HG03571 (cell line): ENCODE data around the gene OTULIN.

Source experiments
- ATAC-seq: cut with Tn5 transposase; IDR thresholded peaks from one replicate; pipeline ENCODE4 v1.9.1; 2021; ENCODE audit not compliant: unreplicated experiment

Gene OTULIN

DNA sequence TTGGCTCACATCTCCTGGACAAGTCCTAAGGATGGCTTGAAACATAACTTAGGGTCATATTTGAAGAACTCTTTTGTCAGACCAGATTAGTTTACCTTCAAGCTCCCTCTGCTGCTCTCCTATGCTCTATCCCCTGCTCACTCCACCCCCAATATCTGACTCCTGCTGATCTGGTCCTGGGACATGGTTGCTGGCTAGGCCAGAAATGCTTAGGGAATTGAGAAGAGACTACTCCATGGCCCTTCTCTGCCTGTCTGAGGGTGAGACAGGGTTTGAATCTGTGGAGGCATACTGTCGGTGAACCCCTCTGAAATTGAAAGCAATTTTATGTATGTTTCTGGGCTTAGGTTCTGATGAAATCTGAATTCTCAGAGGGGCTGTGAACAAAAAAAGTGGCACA, 3.3 kb downstream of the OTULIN start:
- no peak for ATAC-seq

DNA sequence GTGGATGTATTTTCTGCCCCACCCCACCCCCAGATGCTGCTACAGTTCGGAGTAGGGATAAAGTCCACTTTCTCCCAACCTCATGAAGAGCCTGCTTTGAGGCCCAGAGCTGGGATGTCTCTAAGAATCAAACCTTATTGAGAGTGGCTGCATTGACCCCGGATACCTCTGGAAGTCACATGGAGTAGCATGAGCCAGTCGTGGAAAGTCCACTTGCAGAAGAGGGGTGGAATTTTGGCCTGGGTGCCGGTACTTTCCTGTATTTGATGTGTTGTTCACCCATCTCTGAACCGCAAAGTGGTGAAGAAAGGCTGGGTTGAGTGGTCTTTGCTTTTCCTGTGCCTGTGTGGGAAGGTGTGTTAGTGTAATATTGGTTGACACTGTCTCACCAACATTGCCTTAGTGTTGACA, 3.7 kb downstream of the OTULIN start:
- ATAC-seq: no peak

DNA sequence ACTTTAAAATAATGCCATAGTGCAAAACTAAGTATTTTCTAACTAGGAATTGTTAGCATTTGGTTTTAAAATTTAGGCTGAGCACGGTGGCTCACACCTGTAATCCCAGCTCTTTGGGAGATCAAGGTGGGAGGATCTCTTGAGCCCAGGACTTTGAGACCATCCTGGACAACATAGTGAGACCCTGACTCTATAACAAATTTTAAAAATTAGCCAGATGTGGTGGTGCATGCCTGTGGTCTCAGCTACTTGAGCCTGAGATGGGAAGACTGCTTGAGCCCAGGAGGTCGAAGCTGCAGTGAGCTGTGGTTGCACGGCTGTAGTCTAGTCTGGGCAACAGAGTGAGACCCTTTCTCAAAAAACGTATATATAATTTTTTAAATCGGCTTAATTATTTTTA, 4.9 kb downstream of the OTULIN start:
- ATAC-seq: no peak

DNA sequence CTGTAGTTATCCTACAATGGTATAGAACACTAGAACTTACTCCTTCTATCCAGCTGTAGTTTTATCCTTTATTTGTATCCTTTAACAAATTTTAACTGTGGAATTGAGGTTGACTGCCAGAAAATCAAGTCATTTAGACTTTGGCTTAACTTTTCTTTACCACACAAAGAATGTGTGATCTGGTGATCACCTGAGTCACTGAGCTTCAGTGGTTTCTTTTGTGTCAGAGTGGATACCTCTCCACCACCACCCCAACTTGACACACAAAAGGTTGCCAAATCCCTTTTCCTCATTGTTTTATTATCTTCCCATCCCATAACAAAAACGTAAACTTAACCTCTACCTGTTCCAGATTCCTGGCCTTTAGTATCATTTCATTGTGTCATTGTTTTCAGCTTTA, 5.5 kb downstream of the OTULIN start:
- ATAC-seq: no peak

DNA sequence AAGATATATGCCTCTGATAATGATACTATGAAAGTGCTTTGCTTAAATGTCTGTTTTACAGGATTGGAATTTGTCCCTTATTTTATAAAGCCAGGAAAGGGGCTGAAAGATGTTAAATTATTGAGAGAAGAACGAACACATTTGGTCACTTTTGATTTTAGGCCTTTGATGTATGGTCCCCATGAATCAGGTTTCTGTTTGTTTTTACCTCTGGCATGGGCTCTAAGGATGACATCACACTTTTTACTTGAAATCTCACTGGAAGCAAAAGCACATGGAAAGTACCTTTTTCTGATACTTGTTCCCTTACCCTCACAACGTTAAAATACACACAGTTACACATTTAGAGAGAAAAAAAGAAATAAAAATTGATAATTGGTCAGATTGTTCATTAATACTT, 6.9 kb downstream of the OTULIN start:
- no peak for ATAC-seq

DNA sequence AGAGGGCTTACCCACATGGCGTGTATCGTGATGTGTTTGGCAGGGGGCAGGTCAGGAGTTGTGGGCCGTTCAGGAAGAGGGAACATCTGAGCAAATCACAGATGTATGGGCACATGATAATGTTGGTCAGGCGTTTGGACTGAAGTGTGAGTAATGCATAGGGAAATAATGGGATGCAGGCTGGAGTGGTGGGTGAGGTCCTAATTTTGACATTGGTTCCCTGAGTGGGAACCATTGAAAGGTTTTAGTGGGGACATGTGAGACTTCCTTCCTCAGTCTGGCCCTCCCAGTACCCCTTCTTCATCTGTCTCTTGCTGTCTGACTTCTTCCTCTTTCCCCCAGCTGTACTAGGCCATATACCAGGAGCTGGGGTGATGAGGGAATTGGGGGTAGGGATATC, 7.6 kb downstream of the OTULIN start:
- ATAC-seq: no peak

DNA sequence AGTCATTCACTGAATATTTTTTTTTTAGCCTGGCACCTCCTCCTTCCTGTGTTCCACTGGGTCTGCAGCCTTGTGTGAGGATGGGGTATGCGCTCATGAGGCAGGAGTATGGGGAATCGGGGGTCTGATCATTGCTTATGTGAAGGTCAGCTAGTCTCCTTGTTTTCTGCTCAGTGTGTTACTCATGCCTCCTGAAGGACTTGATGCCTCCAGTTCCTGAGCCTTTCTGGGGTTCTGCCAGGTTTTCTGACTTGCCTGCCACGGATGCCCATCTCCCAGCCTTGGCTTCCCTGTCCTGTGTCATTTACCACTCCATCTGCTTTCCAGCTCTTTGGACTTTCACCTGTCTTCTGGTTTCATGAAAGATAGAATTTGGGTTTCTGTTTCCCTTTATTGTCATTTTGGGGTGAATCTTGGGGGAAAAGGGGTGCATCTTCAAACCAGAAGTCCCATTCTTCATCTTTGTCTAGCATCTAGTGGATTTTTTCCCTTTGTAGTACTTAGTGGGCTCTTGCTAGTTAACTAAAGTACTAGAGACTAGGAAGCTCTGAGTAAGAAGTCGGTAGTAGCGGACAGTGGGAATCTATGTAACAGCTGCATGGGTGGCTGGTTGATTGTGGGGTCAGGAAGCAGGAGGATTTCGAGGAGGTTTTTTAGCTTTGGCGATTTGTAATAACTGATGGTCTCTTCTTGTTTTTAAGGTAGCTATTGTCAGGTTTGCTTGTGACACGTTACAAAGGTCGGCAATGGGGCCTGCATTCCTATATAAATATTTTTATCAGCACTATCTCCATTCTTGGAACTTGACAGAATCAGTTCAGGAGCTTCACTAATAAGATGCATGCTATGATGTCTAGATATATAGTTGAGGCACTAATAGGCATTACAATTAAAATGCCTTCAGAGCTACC, 8.2 kb downstream of the OTULIN start:
- no peak for ATAC-seq

DNA sequence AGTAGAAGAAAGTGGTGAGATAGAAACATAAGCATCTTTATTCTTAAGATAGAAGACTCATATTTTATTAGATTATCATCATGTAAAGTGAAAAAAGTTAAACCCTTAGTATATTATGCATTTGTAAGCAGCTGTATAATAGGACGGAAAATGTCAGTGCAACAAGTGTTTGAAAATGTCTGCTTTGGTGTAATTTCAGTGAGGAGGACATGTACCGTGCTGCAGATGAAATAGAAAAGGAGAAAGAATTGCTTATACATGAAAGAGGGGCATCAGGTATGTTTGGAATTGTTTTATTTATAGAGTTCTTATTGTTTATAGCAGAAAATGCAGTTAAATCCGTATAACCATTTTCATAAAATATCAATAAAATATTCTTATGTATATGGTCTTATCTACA, 8.9 kb downstream of the OTULIN start:
- no peak for ATAC-seq

DNA sequence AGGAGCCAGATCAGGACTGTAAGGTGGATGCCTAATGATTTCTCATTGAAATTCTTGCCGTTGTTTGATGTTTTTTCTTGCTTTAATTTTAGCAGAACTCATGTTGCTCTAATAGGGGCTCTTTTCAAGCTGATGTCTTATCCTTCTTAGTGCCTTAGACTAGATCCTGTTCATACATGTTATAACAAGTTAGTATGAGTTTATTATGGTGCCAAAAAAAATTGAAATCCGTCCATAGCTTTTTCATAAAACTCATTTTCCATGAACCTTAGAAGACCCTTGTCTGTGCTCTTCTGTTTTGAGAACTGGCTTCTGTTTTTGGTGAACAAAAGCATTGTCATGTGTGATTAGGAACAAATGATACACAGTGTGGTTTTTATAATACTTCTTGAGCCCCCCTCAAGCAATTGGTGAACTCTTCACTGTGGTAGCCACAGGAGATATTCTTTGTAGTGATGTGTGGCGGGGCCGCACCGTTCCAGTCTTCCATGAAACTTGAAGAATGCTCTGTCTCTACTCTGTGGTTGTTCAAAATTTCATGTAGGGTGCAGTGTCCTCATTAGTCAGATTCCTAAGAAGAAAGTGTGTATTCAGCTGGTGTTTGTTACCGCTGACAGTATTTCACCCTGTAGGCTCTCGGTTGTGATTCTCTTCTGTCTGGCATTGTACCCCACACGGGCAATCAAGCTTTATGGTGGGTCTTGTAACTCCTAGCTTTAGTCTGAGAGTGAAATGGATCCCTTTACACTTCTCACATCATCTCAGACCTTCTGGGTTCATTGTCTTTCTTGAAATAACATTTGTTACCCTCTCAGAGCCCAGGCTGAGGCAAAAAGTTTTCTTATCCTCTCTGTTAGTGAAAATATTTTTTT, 10.7 kb downstream of the OTULIN start:
- ATAC-seq: no peak

DNA sequence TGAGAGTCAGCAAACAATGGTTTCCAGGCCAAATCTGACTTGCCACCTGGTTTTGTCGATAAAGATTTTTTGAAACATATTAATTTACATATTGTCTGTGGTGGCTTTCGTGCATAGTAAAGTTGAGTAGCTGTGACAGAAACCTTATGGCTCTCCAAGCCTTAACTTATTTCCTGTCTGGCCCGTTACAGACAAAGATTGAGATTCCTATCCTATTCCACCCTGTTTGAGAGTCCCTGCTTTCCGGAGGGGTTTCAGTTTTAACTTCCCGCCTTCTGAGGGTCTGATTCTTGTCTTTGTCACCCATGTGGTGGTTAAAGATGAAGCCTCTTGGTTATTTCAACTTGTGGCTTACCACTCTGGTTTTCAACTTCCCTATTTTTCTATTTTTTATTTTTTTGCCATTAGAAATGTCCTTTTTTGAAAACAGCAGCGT, 11.4 kb downstream of the OTULIN start:
- ATAC-seq: peak; percentile 44

DNA sequence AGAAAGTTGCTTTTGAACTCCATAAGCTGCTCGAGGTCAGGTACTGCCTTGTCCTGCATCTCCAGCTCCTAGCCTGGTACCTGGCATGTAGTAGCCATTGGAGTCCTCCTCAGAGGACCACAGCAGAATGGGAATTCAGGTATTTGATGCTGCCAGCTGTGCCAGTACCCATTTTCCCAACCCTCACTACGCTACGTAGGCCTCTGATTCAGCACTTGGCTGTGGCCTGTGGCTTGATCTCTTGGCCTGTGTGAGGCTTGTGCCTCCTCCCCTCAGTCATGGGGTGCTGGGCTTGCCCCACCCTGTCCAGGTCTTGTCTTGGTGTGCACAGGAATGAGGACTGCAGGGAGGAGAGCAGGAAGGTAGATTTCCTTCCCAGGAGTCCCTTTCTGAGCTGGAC, 11.8 kb downstream of the OTULIN start:
- peak; percentile 46 for ATAC-seq

DNA sequence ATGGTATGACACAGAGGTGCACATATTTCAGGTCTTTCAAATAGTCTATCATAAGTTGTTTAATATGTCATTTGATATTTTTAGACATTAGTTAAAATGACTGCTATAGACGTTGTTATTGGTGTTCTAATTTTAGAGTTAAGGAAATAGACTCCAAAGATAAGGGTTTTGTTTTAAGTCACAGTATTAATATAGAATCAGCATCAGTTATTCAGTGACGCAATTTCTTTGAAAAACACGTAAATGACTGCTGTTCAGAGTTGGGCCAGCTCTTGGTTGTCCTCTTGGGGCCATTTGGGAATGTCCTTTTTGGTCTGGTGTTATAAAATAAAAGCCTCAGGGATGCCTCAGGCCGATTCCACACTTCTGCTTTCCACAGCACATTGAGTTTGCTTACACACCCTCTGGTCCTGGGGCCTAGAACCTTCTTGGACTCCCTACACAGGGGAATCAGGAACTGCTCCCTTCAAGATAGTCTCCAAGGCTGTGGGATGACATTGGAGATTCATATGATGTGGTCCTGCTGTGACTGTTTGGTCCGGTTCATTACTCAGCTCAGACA, 14.3 kb downstream of the OTULIN start:
- ATAC-seq: no peak

DNA sequence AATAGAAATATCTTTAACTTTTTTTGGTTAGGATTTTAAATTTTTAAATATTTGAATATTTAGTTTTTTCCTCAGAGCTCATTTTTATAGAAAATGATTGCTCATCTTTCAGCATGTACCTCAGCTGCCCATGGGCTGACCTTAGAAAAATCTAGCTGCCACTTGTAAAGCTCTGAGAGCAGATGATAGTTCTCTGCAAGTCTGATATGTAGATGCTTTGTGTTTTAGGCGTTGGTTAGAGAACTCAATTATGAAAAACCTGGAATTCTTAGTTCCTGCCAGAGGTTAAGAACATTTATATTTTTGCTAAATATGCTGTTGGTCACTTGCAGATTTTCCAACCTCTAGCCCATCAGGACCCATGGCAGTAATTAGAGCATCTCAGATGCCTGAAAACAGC, 15.1 kb downstream of the OTULIN start:
- ATAC-seq: no peak

DNA sequence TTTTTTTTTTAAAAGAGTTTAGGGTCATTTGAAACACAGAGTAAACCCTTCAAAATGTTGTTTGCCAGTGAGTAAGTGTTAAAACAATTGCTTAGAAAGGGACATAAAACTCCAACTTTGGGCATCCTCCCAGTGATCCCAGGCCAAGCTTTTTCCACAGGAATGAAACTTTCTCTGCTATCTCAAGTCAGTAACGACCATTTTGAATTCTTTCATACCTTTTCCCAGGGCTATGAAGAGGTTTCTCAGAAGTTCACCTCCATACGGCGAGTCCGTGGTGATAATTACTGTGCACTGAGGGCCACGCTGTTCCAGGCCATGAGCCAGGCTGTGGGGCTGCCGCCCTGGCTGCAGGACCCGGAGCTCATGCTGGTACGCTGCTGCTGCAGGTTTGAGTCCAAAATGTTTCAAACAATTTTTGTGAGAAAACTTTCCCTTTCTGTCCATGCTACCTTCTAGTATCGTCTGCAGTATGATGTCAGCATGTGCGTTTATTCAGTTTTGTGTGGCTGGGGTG, 16.8 kb downstream of the OTULIN start:
- ATAC-seq: no peak

DNA sequence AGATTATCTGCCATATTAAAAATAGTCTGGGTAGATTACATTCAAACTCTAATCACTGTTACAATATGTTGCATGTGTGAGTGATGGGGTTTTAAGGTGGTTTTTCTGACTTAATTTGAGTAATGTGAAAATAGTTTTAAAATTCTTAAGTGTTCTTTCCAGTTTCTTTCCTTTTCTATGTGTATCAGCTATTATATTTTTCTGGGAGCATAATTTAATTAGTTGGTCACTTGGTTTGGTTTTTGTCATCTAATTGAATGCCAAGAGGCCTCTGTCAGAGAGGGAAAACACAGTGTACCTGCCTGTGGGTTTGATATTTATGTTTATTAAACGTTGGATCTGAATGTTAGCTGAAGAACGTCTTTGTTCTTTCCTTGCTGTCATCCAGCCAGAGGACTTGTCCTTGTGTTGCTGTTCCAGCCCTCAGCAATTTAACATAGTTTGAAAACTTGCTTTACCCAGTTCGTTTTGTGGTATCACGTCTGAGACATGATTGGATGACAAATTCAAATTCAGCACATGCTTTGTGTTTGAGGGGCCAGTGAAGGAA, 19.5 kb downstream of the OTULIN start:
- no peak for ATAC-seq

DNA sequence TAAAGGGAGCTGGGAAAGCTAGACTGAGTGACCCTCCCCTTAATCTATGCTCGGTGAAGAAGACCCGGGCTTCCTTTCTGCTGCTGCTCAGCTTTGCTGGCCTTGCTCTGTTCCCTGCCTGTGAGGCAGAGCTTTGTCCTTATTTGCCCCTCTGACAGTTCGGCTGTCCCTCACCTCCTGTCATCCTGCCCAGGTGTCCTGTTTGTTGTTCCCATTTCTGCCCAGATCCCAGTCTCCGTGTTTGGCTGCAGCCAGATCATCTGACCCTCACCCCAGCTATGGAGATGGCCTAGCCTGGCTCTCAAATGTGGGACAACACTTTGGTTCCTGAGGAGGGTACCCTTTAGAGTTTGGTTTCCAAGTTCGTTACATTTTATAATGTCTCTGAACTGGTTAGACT, 20.2 kb downstream of the OTULIN start:
- ATAC-seq: no peak

DNA sequence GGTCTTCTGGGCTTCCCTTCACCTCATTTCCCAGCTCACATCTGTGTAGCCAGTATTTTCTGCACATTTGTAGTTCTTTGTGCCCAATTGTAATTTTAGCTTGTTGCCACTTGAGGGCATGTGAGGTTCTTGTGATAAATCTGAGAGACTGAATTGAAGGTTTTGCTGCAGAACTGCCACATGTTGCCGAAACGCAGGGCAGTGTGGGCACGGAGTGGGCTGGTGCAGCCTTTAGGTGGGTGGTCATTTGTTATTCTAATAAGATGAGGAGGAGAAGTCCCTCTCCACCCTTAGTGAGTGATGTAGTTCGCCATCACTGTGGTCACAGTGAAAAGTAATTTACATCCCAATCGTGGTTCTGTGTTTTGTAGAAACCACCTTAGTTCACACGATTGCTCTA, 21.2 kb downstream of the OTULIN start:
- peak; percentile 84 for ATAC-seq

DNA sequence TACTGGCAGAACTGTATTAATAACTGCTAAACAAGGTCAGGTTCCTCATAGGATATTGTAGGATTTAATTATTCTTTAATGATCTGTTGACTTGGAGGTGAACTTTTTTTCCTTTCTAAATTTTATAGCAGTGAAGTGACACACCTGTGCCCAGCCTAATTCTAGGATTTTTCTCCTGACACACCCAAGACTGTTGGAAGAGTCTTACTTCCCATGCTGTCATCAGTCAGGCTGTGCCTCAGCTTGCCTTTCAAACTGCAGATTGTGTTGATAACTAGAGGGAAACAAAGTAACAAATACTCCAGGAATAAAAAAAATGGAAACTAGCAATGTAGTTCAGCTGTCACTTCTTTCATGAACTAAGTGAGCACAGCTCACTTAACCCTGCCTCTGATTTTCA, 22.0 kb downstream of the OTULIN start:
- no peak for ATAC-seq

DNA sequence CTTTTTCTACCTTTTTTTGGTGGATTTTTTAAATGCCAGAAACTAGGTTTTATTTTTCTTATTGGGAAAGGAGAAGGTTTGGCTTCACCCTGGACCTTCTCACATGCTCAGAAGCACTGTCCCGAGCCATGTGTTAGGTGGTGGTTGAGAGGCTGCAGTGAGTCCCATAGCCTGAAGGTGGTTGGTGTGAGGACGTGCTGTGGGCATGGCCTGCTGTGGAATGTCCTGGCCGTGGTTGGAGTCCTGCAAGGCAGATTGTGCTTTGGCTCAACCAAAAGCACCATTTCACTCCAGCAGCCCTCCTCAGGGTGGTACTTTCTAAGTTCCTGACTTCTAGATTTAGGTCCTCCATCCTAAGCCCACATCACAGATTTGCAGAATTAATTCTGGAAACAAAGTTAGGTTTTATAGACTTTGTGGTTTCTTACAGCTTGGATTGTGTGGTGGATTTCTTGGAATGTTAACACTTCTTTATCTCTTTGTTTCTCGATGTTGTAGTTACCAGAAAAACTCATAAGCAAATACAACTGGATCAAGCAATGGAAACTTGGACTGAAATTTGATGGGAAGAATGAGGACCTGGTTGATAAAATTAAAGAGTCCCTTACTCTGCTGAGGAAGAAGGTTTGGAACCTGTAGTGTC, 22.6 kb downstream of the OTULIN start:
- ATAC-seq: no peak

DNA sequence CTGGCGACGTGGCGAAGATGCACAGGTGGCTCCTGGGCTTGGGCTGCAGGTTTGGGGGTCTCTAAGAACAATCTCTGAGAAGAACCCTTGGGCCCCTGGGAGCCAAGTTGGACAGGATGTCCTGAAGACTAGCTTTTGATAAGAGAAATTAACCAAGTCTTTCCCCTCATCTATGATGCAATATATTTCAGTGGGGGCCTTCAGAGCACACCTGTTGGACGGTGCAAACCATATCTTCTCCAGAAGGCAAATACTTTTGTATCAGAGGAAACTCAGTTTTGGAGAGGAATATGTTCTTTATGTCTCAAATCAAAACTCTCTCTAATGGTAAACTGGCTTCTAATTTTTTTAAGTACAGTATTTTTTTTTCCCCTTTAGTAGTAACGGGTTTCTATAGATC, 28.6 kb downstream of the OTULIN start:
- no peak for ATAC-seq

DNA sequence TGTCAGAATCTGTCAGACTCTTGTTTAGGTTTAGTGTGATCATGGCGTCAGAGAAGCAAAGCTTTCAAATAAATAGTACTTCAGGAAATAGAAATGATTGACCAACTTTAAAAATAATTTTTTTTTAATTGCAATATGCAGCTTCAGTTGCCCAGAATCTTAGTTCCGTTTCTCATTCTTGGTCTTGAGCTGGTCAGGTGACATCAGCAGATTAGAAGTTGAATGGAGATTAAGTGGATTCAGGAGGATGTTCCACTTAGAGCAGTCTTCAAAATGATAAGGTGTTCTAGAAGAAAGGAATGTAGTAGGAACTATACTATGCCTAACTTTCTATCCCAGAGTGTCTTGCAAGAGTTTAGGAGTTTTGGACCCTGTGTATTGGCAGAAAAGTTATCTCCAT, 30.6 kb downstream of the OTULIN start:
- ATAC-seq: no peak
